HepG2 (cell line): ENCODE results near the gene USP9X. TPM values are rescaled to one million over a fixed set of nuclear protein-coding genes. Genes with fewer than 3 reads are reported as not detected.

Experiments used
- BCL6 ChIP-seq: IDR thresholded peaks from 2 replicates; pipeline ENCODE4 v1.6.1; 2016; ENCODE audit warnings: missing genetic modification reagents, missing compliant biosample characterization
- KDM5B ChIP-seq: sonication (generic); formaldehyde crosslinking; IDR thresholded peaks from 2 replicates; pipeline ENCODE4 v1.4.0; 2020; ENCODE audit warnings: missing genetic modification reagents, mild to moderate bottlenecking, borderline replicate concordance
- MAZ ChIP-seq, 2 experiments: sonication (generic) in 1 of 2; formaldehyde crosslinking in 1 of 2; IDR thresholded peaks; 2 replicates each; pipeline versions ENCODE4 v1.5.0 to v1.6.1; 2012 to 2020; ENCODE audit warnings: low read depth in 2 of 2, mild to moderate bottlenecking in 2 of 2, borderline replicate concordance in 1 of 2, improper control_type of control experiment in 1 of 2, low read length in 1 of 2, missing genetic modification reagents in 1 of 2, moderate library complexity in 1 of 2
- MED1 ChIP-seq: sonication (generic); formaldehyde crosslinking; IDR thresholded peaks from 2 replicates; pipeline ENCODE4 v1.4.0; 2020; ENCODE audit warnings: missing genetic modification reagents
- NONO ChIP-seq, 2 experiments: fragments of 450-650 bp in 1 of 2; sonication (generic) in 1 of 2; formaldehyde crosslinking in 1 of 2; IDR thresholded peaks in 1 of 2; conservative IDR thresholded peaks in 1 of 2; 2 replicates each; pipeline versions ENCODE4 v1.6.1 to v1.8.0; 2017 to 2022; ENCODE audit warnings: mild to moderate bottlenecking in 1 of 2, missing genetic modification reagents in 1 of 2, moderate library complexity in 1 of 2
- POLR2A ChIP-seq, 2 experiments: IDR thresholded peaks; 2 replicates each; pipeline ENCODE4 v1.6.1; 2011; ENCODE audit warnings: low read depth in 2 of 2, low read length in 2 of 2, mild to moderate bottlenecking in 1 of 2, moderate library complexity in 1 of 2; ENCODE audit not compliant: insufficient read depth in 1 of 2
- RBM39 ChIP-seq: fragments of 200-400 bp; formaldehyde crosslinking; IDR thresholded peaks from one replicate; pipeline ENCODE4 v1.6.1; 2018; ENCODE audit warnings: antibody characterized with exemption, mild to moderate bottlenecking, low read depth, low read length; ENCODE audit not compliant: poor library complexity, severe bottlenecking
- SMAD1 ChIP-seq: sonication (generic); formaldehyde crosslinking; IDR thresholded peaks from 2 replicates; pipeline ENCODE4 v1.4.0; 2020; ENCODE audit warnings: missing genetic modification reagents, low read depth, mild to moderate bottlenecking, borderline replicate concordance
- WIZ ChIP-seq: sonication (generic); formaldehyde crosslinking; IDR thresholded peaks from 2 replicates; pipeline ENCODE4 v1.5.1; 2020; ENCODE audit warnings: mild to moderate bottlenecking, missing genetic modification reagents
- ZNF350 ChIP-seq: sonication (generic); formaldehyde crosslinking; IDR thresholded peaks from 2 replicates; pipeline ENCODE4 v1.4.0; 2020; ENCODE audit warnings: mild to moderate bottlenecking, low read depth, missing genetic modification reagents, borderline replicate concordance
- polyA plus RNA-seq, 8 experiments: library from polyadenylated mRNA; depleted of rRNA in 3 of 8; stranded (reverse) in 7 of 8; unstranded in 1 of 8; fragments of >200 nt; fragmentation: Illumina TruSeq in 4 of 8; extraction: Trizol in 4 of 8; gene quantifications; 2 replicates each; pipeline versions ENCODE4 v1.2.1 to v1.2.3, GENCODE V29; 2011 to 2016; ENCODE audit warnings: low read depth in 4 of 8, missing spikeins in 1 of 8, mixed read lengths in 1 of 8; ENCODE audit not compliant: insufficient read depth in 1 of 8
- total RNA-seq, 5 experiments: library from RNA; depleted of rRNA; stranded (reverse); fragments of >200 nt; fragmentation: Illumina TruSeq; extraction: Trizol; gene quantifications; 2 replicates each; pipeline ENCODE4 v1.2.3, GENCODE V29; 2016; ENCODE audit warnings: low read depth in 1 of 5
- TF ChIP-seq, protein P1 (sequence below): sonication (generic); formaldehyde crosslinking; IDR thresholded peaks from 2 replicates; pipeline ENCODE4 v1.9.0; 2022; ENCODE audit warnings: missing genetic modification reagents, mild to moderate bottlenecking, borderline replicate concordance
- TF ChIP-seq, protein P2 (sequence below): sonication (generic); formaldehyde crosslinking; IDR thresholded peaks from 2 replicates; pipeline ENCODE4 v1.4.0; 2020; ENCODE audit warnings: missing genetic modification reagents, borderline replicate concordance
- TF ChIP-seq, protein P3 (sequence below): sonication (generic); formaldehyde crosslinking; IDR thresholded peaks from 2 replicates; pipeline ENCODE4 v1.4.0; 2020; ENCODE audit warnings: missing genetic modification reagents, mild to moderate bottlenecking, borderline replicate concordance
- TF ChIP-seq, protein P4 (sequence below): sonication (generic); formaldehyde crosslinking; conservative IDR thresholded peaks from 2 replicates; pipeline ENCODE4 v1.4.0; 2020; ENCODE audit warnings: mild to moderate bottlenecking, missing genetic modification reagents, moderate library complexity

The USP9X gene
- total and polyA plus RNA-seq, 2 of the 13 experiments (the other 11 are each of a cell fraction or from before 2014, with no cell fraction given), result 22.2 to 40.5 TPM

DNA sequence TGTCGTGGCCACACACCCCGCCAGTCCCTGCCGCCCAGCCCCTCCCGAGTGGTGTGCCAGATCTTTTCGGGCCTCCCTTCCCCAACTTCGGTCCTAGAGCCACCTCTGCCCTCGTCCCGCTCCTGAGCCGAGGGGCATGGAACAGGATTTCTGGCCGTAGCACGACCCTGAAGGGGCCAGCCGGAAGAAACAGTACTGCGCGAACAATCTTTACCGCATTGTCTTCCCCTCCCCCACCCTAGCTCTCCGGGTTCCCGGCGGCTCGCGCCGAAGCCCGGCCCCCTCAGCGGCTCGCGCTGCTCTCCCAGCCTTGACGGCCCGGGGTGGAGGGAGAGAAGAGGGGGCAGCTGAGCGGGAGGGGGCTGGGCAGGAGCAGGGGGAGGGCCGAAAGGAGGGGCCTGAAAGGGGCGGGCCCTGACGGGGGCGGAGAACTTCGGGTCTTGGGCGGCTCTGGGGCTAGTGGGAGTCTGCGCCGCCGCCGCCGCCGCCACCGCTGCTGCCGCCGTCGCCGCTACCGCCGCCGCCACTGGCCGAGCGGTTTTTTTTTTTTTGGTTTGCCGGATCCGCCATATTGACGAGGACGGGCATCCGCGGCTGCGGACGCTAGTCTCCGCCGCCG is at the start of gene USP9X (continued):
- TF ChIP-seq RBM39 (peak; percentile 3), POLR2A (IDR thresholded peaks at IDR 0.05; ENCODE audit: insufficient read depth in 1 of 2, low read depth in 2 of 2, low read length in 2 of 2) (peak; percentile 43 to 67), NONO (IDR thresholded peaks at IDR 0.05) (no peak), NONO (CRISPR knock-in tag; conservative IDR thresholded peaks at IDR 0.05) (0 out of 2 replicates have a peak, but pooled peaks have one; percentile 12), SMAD1 (CRISPR knock-in tag) (0 out of 2 replicates have a peak, but pooled peaks have one; percentile 8), MAZ (IDR thresholded peaks at IDR 0.05; ENCODE audit: borderline replicate concordance, low read depth, low read length) (no peak; the same call in 1 of the 2 replicates), MAZ (CRISPR knock-in tag; IDR thresholded peaks at IDR 0.05; ENCODE audit: low read depth) (peak; percentile 61; the same call in 1 of the 2 replicates), KDM5B (CRISPR knock-in tag) (0 out of 2 replicates have a peak, but pooled peaks have one; percentile 59), WIZ (CRISPR knock-in tag) (0 out of 2 replicates have a peak, but pooled peaks have one; percentile 27), MED1 (CRISPR knock-in tag) (no peak; the same call in 1 of the 2 replicates), ZNF350 (peak; percentile 37; the same call in 1 of the 2 replicates), BCL6 (CRISPR knock-in tag) (0 out of 2 replicates have a peak, but pooled peaks have one; percentile 4)
- TF ChIP-seq, protein P1, sequence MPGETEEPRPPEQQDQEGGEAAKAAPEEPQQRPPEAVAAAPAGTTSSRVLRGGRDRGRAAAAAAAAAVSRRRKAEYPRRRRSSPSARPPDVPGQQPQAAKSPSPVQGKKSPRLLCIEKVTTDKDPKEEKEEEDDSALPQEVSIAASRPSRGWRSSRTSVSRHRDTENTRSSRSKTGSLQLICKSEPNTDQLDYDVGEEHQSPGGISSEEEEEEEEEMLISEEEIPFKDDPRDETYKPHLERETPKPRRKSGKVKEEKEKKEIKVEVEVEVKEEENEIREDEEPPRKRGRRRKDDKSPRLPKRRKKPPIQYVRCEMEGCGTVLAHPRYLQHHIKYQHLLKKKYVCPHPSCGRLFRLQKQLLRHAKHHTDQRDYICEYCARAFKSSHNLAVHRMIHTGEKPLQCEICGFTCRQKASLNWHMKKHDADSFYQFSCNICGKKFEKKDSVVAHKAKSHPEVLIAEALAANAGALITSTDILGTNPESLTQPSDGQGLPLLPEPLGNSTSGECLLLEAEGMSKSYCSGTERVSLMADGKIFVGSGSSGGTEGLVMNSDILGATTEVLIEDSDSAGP (CRISPR knock-in tag), result peak; percentile 71; the same call in 1 of the 2 replicates
- TF ChIP-seq, protein P2, sequence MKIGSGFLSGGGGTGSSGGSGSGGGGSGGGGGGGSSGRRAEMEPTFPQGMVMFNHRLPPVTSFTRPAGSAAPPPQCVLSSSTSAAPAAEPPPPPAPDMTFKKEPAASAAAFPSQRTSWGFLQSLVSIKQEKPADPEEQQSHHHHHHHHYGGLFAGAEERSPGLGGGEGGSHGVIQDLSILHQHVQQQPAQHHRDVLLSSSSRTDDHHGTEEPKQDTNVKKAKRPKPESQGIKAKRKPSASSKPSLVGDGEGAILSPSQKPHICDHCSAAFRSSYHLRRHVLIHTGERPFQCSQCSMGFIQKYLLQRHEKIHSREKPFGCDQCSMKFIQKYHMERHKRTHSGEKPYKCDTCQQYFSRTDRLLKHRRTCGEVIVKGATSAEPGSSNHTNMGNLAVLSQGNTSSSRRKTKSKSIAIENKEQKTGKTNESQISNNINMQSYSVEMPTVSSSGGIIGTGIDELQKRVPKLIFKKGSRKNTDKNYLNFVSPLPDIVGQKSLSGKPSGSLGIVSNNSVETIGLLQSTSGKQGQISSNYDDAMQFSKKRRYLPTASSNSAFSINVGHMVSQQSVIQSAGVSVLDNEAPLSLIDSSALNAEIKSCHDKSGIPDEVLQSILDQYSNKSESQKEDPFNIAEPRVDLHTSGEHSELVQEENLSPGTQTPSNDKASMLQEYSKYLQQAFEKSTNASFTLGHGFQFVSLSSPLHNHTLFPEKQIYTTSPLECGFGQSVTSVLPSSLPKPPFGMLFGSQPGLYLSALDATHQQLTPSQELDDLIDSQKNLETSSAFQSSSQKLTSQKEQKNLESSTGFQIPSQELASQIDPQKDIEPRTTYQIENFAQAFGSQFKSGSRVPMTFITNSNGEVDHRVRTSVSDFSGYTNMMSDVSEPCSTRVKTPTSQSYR (CRISPR knock-in tag), result peak; percentile 74; the same call in 1 of the 2 replicates
- TF ChIP-seq, protein P3, sequence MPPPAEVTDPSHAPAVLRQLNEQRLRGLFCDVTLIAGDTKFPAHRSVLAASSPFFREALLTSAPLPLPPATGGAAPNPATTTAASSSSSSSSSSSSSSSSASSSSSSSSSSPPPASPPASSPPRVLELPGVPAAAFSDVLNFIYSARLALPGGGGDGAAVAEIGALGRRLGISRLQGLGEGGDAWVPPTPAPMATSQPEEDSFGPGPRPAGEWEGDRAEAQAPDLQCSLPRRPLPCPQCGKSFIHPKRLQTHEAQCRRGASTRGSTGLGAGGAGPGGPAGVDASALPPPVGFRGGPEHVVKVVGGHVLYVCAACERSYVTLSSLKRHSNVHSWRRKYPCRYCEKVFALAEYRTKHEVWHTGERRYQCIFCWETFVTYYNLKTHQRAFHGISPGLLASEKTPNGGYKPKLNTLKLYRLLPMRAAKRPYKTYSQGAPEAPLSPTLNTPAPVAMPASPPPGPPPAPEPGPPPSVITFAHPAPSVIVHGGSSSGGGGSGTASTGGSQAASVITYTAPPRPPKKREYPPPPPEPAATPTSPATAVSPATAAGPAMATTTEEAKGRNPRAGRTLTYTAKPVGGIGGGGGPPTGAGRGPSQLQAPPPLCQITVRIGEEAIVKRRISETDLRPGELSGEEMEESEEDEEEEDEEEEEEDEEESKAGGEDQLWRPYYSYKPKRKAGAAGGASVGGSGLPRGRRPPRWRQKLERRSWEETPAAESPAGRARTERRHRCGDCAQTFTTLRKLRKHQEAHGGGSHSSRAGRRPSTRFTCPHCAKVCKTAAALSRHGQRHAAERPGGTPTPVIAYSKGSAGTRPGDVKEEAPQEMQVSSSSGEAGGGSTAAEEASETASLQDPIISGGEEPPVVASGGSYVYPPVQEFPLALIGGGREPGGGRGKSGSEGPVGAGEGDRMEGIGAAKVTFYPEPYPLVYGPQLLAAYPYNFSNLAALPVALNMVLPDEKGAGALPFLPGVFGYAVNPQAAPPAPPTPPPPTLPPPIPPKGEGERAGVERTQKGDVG (CRISPR knock-in tag), result 0 out of 2 replicates have a peak, but pooled peaks have one; percentile 19
- TF ChIP-seq, protein P4, sequence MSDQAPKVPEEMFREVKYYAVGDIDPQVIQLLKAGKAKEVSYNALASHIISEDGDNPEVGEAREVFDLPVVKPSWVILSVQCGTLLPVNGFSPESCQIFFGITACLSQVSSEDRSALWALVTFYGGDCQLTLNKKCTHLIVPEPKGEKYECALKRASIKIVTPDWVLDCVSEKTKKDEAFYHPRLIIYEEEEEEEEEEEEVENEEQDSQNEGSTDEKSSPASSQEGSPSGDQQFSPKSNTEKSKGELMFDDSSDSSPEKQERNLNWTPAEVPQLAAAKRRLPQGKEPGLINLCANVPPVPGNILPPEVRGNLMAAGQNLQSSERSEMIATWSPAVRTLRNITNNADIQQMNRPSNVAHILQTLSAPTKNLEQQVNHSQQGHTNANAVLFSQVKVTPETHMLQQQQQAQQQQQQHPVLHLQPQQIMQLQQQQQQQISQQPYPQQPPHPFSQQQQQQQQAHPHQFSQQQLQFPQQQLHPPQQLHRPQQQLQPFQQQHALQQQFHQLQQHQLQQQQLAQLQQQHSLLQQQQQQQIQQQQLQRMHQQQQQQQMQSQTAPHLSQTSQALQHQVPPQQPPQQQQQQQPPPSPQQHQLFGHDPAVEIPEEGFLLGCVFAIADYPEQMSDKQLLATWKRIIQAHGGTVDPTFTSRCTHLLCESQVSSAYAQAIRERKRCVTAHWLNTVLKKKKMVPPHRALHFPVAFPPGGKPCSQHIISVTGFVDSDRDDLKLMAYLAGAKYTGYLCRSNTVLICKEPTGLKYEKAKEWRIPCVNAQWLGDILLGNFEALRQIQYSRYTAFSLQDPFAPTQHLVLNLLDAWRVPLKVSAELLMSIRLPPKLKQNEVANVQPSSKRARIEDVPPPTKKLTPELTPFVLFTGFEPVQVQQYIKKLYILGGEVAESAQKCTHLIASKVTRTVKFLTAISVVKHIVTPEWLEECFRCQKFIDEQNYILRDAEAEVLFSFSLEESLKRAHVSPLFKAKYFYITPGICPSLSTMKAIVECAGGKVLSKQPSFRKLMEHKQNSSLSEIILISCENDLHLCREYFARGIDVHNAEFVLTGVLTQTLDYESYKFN, result peak; percentile 58; the same call in 1 of the 2 replicates
